Measurements from ENCODE around the gene CSTPP1.

Gene CSTPP1

GRCh38 chr11:47155879-47156278, 219.3 kb downstream of the CSTPP1 start:
- TF ChIP-seq CTCF (IDR thresholded peaks at IDR 0.05; ENCODE audit: low read depth, low read length) = no peak
- no peak for DNase-seq (ENCODE audit: extremely low read depth, low read depth)

DNA sequence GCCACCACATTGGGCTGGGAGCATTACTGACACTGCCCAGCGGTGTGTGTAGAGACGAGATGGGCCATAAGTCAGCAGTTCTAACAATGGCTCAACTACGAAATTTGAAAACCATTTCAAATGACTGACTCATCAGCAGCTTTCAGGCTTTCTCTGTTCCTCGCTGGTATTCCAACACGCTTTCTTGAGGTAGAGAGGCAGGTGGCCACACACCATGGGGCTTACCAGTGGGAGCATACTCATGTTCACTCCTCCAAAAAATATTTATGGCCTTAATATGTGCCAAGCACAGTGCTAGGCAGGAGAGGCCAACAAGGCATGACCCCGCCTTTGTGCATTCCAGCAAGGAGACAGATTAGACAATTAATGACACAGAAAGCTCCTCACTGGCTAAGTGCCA, 219.8 kb downstream of the CSTPP1 start:
- no peak for DNase-seq (ENCODE audit: extremely low read depth, low read depth)
- no peak for TF ChIP-seq CTCF (IDR thresholded peaks at IDR 0.05; ENCODE audit: low read depth, low read length)

GRCh38 chr11:47156951-47157350, 220.4 kb downstream of the CSTPP1 start:
- no peak for TF ChIP-seq CTCF (IDR thresholded peaks at IDR 0.05; ENCODE audit: low read depth, low read length)
- no peak for DNase-seq (ENCODE audit: extremely low read depth, low read depth)

DNA sequence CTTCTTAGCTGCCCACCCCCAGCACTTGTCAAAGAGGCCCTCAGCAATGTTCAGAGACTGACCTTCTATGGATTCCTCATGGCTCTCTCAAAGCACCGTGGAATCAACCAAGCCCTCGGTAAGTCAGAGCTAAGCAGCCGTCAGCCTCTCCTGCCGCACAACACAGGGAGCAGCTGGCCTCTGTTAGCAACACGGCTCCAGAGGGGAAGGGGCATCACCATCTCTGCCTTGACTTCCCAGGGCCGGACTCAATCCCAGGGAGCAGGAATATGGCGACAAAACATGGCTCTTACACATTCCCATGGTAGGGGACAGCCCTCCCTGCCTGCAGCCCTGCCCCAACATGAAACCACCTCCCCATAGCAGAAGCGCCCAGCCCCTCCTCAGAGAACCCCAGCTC, 221.2 kb downstream of the CSTPP1 start:
- DNase-seq (ENCODE audit: extremely low read depth, low read depth) = no peak
- TF ChIP-seq CTCF (IDR thresholded peaks at IDR 0.05; ENCODE audit: low read depth, low read length) = no peak

DNA sequence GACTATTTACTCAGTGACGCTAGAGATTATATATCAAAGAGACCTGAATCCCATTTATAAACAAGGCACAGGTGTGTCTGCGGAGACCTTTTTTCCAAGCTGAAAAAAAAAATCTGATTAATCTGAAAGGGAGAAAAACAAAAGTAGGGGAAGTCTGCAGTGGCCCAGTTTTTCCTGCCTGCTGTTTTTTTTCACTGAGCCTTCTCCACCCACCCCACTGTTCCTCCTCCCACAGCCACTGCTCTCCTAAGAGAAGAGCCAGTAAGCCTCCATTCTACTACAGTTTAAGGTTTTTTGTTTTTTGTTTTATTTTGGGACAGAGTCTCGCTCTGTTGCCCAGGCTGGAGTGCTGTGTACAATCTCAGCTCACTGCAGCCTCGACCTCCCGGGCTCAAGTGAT, 221.7 kb downstream of the CSTPP1 start:
- DNase-seq (ENCODE audit: extremely low read depth, low read depth) = no peak
- TF ChIP-seq CTCF (IDR thresholded peaks at IDR 0.05; ENCODE audit: low read depth, low read length) = no peak

DNA sequence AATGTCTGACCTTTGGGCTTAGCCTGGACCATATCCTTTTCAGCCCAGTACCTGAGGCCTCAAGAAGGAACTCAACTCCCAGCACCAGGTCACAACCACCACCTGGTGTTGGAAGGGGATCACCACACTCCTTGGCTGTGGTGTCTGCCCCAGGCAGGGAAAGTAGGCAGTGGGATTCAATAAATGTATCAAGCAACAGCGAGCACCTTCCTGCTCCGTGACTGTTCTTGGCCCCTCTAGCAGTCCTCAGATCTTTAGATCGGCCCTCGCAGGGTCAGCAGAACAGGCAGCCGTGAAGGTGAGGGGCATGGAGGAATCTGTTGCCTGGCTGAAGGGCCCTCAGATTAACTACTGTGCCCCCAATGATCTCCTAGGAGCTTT, 224.2 kb downstream of the CSTPP1 start:
- TF ChIP-seq CTCF (IDR thresholded peaks at IDR 0.05; ENCODE audit: low read depth, low read length) = no peak
- no peak for DNase-seq (ENCODE audit: extremely low read depth, low read depth)

GRCh38 chr11:47161134-47161854, 224.7 kb downstream of the CSTPP1 start:
- DNase-seq (ENCODE audit: extremely low read depth, low read depth) = peak; percentile 36
- TF ChIP-seq CTCF (IDR thresholded peaks at IDR 0.05; ENCODE audit: low read depth, low read length) = peak; percentile 79

Data from AG09319 (cell line).